ENCODE results near the gene MAGI1. TPM values are rescaled to one million over a fixed set of nuclear protein-coding genes. Genes with fewer than 3 reads are reported as not detected.
A peak's percentile ranks its signal among the peaks of the same experiment; 100 is the strongest.

MAGI1 gene
- polyA plus RNA-seq, 3 donors: 29.7 to 33.5 (median 30.7) TPM

DNA sequence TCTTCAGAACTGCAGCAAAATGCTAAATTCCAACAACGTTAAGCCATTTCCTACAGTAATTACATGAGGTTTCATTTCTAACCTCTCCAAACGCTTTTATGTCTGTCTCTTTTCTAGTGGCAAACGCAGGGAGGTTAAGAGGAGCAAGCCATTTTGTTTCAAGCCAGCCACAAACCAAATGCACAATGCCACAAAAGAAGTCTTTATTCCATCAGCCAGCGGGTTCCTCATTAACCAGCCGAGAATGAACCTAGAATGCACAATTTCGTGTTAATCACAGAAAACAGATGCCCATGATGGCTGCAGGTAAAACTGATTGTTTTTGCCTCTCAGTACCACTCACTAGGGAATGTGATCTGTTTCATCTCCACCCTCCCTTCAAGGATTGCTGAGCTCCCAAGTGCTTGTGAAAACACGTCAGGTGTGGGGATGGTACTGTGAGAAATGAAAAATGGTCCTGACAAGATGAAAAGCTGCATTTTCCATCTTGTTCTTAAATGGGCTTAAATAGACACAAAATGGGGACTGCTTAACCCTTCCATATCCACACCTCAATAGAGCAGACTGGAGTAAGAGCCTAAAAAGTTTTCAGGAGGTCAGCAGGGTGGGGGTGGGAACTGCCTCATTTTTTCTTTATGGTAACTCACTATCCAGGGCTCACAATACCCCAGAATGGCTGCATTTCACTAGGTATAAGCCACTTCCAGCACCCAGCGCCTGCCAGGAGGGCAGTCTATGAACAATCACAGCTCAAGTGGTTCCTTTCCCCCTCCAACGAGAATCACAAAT lies 277.1 kb downstream of the MAGI1 start:
- DNase-seq (ENCODE audit: extremely low read depth in 1 of 11, low read depth in 9 of 11, low spot score in 4 of 11): no peak

DNA sequence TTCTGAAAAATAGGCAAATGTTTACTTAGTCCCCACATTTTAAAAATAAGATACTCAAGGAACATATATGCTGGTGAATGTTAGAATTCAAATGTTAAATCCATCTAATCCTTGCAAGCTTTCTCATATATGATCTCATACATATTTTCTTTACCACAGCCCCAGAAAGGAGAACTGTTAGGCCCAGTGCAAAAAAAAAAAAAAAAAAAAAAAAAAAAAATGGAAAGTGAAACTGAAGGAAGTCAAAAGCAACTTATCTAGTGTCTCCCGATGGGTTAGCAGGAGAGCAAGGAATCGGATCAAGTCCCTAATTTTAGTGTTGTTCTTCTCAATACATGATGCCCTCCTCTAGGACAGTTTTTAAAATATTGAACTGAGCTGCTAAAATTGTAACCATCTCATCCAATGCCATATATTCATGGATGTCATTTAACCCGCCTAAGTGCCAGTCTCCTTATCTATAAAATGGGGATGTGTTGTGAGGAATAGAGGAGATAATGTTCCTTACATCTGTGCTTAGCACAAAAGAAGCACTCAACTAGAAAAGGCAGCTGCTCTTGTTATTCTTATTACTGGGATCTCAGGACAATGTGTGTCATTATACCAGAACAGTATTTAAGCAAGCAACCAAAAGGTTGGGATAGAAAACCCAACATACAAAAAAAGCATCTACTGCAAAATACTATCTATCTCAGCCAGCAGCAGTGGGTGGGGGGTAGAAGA lies 279.7 kb downstream of the MAGI1 start:
- DNase-seq (ENCODE audit: extremely low read depth in 1 of 11, low read depth in 9 of 11, low spot score in 4 of 11): no peak

DNA sequence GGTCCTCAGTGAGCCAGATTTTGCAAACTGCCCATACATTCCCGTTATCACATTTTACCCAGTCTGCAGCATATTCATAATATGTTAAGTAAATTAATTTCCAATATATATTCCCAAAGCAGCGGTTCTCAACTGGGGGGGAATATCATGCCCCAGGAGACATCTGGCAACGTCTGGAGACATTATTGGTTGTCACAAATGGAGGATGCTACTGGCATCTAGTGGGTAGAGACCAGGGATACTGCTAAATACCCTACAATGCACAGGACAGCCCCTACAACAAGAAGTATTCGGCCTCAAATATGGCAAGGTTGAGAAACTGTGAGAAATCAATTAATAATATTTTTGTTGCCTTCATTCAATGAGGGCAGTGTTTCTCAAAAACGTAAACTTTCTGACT lies 280.3 kb downstream of the MAGI1 start:
- no peak for DNase-seq (ENCODE audit: extremely low read depth in 1 of 11, low read depth in 9 of 11, low spot score in 4 of 11)

DNA sequence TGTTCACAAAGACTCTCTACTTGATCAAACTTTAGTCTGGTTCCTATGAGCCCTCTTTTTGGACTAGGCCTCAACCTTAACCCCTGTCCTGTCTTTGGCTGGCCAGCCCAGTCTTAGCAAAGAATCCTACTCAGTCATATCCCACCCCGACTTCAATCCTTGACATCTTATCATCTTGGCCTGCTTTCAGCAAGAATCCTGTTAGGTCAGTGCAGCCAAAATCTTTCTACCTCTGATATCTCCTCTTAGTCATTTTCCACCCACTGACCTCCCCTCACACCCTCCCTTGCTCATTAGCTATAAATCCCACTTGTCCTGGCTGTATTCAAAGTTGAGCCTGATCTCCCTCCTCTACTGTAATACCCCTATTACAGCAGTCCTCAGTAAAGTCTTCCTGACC lies 286.1 kb downstream of the MAGI1 start:
- no peak for DNase-seq (ENCODE audit: extremely low read depth in 1 of 11, low read depth in 9 of 11, low spot score in 4 of 11)

DNA sequence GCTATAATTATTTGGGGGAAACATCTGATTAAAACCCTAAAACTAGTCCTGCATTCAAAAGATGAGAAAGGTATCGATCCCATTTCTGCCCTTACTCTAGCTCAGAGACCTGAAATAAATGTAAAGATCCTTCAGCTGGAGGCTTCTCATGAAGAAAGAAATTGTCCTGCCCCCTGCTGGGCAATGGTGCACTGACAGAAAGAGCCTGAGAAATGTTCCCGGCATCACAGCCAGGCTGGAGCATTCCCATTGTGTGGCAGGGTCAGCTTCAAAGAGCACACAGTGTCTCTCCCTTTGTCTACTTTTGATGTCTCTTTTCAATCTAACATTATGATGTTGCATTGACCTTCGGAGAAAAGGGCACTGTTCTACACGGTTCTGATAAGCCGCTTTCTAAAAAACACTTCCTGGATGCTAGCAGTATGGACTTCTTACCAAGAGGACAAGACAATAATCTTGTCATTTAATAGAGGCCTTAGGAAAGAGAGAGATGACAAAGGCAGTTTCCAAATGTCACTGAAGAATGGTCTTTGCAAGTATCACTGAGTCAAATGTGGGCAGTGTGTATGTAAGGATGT lies 287.5 kb downstream of the MAGI1 start:
- peak in 5 of 11 donors; percentile 25 to 45 (median 31) for DNase-seq (ENCODE audit: extremely low read depth in 1 of 11, low read depth in 9 of 11, low spot score in 4 of 11)

DNA sequence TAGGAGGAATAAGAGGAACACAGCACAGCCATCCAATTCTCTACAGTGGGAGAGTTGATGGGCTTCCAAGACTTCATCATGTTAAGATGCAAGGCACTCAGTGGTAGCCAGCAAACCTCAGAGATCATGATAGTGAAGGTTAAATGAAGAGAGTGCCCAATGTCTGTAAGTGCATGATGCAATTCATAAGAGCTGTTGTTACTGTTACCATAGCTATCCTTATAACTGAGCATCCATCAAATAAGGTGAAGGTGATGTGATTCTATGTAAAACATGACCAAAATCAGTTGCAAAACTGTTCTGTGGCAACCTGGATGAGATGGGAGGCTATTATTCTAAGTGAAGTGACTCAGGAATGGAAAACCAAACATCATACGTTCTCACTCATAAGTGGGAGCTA lies 289.7 kb downstream of the MAGI1 start:
- no peak for DNase-seq (ENCODE audit: extremely low read depth in 1 of 11, low read depth in 9 of 11, low spot score in 4 of 11)

DNA sequence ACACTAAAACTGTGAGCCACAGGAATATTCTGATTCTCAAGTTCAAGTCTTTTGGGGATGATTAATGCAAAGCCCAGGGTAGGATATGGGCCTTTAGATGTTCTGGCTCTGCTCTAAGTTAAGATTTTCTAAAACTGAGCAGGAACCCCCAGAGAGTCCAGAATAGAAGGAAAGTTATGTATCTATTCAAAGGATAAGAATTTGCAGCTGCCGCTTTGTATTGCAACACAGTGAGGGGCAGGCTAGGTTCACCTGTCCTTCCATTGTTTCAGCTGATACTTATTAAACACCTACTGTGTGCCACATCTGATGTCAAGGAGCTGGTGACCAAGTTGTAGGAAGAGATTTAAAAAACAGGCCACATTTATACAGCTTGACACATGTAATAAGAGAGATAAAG lies 290.4 kb downstream of the MAGI1 start:
- no peak for DNase-seq (ENCODE audit: extremely low read depth in 1 of 11, low read depth in 9 of 11, low spot score in 4 of 11)

DNA sequence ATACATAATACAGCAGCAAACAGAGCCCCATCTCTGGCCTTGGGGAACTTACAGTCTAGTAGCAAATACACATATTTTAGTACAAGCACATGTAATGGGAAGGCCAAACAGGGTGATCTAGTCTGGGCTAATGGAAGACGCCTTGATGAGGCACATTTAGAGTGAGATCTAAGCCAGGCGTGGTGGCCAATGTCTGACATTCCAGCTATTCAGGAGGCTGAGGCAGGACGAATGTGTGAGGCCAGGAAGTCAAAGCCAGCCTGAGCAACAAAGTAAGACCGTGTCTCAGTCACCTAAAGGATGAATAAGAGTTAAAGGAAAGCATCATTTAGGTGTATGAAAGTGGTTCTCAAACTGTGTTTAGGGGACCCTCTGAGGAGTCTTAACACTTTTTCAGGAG lies 291.9 kb downstream of the MAGI1 start:
- no peak for DNase-seq (ENCODE audit: extremely low read depth in 1 of 11, low read depth in 9 of 11, low spot score in 4 of 11)

DNA sequence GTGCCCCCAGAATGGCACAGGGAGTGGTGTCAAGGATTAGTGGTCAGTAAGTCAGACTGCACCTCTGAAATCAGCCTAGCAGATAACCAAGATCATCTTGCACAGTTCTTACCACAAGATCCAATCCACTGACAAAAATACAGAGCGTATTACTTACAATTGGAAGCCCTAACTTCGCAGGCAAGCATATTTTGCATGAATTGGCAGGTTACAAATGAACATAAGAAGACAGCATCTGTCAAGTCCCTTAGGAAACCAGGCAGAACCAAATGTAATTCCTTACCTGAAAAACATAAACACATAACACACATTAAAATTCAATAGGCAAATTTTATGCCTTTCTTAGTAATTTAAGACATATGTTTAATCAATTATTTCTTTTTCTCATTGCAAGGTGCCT lies 293.4 kb downstream of the MAGI1 start:
- no peak for DNase-seq (ENCODE audit: extremely low read depth in 1 of 11, low read depth in 9 of 11, low spot score in 4 of 11)

DNA sequence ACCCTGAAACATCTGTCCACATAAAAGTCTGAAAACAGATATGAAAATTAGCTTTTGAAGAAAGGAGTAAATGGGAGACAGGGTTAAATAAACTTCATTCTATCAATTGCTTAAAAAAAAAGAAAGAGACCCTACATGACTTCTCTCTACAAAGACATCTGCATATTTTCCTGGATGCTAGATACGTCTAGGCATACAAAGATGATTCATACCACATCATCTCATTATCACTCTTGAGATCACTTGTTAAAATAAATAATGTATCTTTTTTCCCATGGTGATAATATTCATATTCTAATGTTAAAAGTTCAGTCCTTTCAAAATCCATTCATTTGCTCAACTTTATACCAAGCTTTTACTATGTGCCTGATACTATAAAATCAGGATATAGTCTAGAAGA lies 295.8 kb downstream of the MAGI1 start:
- no peak for DNase-seq (ENCODE audit: extremely low read depth in 1 of 11, low read depth in 9 of 11, low spot score in 4 of 11)

DNA sequence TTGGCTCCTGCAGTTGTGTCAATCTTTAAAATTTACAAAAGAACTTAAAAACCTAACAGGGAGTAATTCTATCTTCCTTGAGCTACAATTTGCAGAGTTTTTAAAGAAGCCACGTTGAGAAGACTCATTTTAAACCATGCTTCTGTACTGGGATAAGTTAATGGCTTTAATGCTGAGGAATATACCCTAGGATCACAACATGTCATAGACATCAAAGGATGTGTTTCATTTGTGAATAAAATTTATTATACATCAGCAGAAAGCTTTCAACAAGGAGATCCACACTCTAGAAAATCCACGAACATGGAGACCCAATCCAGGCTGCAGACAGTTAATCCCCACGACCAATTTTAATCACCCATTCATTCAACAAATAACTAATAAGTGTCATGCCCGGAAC lies 297.2 kb downstream of the MAGI1 start:
- no peak for DNase-seq (ENCODE audit: extremely low read depth in 1 of 11, low read depth in 9 of 11, low spot score in 4 of 11)

DNA sequence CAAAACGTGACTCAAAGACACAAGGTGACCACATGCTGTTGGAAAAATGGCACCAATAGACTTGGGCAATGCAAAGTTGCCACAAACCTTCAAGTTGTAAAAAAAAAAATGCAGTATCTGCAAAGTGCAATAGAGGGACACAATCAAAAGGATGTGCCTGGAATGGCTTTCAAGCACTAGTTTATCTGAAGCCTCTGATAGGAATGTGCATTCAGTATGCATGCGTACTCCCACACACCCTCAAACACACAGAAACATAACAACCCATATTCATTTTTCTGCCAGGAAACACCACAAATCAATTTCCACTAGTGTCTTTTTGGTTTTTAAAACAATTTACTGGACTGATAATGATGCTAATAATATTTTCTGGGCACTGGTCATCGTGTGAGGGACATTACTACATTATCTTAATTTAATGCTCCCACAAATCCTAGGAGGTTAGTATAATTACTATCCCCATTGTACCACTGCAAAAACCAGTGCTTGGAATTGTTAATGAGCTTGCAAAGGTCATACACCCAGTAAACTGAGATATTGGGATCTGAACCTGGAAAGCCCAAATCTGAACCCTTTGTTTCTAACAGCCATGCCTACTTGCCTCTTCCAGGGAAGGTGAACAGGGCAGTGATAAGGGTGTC lies 298.7 kb downstream of the MAGI1 start:
- DNase-seq (ENCODE audit: extremely low read depth in 1 of 11, low read depth in 9 of 11, low spot score in 4 of 11): no peak

DNA sequence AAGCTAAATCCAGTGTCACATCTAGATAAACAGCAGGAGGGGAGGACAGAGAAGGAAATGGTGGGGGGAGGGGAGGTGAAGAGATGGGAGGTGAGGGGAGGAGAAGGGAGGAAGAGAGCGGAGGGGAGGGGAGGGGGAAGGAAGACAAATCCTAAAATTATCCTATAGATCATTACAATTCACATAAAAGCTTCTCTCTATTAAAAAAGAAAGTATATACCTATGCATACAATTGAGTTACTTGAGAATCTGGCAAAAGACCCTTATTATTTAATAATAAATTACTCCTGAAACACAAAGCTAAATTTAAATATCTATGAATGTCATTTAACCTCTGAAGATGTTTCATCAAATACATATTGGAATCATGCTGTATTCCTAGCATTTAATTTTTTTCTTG lies 303.9 kb downstream of the MAGI1 start:
- no peak for DNase-seq (ENCODE audit: extremely low read depth in 1 of 11, low read depth in 9 of 11, low spot score in 4 of 11)

DNA sequence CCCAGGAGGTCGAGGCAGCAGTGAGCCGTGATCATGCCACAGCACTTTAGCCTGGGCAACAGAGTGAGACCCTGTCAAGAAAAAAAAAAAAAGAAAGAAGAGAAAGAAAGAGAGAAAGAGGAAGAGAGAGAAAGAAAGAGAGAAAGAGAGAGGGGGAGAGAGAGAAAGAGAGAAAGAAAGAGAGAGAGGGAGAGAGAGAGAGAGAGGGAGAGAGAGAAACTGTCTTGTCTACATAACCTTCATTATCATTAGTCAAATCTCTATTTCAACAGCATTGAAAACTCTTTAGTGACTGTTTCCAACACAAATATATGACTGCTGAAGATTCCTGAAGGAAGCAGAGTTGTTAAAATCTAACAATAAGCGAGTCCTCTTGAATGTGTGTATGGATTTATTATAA lies 304.3 kb downstream of the MAGI1 start:
- DNase-seq (ENCODE audit: extremely low read depth in 1 of 11, low read depth in 9 of 11, low spot score in 4 of 11): no peak

DNA sequence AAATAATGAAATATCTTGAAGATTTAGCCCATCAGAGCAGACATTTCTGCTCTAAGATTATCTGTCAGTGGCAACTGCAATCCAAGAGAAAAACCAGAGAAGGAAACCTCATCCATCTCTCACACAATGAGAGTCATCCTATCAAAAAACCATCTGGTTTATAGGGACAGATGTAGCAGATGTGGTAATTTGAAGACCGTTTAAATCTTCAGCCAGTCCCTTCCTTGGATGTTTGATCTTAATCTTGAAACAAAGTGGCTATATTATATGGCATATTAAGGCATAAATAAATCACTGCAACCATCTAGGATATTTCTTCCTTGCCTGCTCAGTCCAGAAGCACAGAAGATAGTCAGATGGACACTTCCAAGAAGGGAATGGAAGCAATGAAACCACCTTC lies 305.3 kb downstream of the MAGI1 start:
- no peak for DNase-seq (ENCODE audit: extremely low read depth in 1 of 11, low read depth in 9 of 11, low spot score in 4 of 11)

DNA sequence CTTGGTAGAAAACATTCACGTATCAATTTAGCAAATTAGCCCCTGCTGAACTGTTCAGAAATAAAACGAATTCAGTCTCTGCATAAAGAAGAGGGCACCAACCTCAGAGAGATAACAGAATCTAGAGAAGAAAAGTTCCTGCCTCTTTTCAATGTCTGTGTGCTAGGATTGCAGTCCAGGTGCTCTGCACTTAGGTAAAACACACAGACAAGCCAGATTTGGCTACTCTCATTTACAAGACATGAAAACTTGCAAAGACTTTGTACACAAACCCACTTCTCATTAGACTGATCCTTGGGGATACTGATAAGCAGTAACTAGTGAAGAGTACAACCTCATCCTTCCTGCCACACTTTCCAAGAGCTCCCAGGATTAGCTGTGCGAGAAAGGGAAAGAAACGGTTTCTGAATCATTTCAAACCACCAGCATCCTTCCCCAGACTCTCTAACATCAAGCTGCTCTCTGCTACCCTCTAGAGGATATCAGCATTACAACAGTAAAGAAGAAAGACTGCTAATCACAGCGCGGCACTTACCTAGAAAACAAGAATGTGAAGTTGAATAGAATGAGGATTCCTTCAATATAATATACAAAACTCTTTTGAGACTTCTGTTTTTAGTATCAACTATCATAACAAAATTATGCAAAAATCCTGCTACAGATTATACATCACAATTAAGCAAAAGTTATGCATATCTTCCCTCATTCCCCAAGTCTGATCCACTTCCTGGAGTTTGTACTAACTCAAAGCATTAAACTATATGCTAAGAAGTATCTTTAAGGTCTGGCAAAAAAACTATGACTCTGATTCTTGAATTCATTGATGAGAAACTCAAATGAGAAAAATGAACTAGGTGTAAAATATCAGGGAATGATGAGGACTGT lies 306.4 kb downstream of the MAGI1 start:
- DNase-seq (ENCODE audit: extremely low read depth in 1 of 11, low read depth in 9 of 11, low spot score in 4 of 11): peak; percentile 49 to 79 (median 67)

DNA sequence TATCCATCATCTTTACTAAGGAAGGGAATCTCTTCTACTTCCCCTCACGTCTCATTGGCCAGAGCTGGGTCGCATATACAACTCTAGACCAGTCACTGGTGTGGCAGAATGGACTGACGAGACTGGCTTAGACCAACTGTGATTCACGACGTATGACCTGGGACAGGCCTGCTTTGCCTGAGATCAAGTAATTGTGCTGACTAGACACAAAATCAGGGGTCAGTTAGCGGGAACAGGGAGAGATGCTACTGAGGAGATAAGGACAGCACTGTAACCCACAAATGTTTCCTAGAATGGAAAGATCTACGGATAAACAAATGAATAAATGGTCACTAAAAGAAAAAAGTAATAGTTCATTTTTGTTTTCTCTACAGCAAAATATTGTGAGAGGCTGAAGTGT lies 308.3 kb downstream of the MAGI1 start:
- DNase-seq (ENCODE audit: extremely low read depth in 1 of 11, low read depth in 9 of 11, low spot score in 4 of 11): no peak

DNA sequence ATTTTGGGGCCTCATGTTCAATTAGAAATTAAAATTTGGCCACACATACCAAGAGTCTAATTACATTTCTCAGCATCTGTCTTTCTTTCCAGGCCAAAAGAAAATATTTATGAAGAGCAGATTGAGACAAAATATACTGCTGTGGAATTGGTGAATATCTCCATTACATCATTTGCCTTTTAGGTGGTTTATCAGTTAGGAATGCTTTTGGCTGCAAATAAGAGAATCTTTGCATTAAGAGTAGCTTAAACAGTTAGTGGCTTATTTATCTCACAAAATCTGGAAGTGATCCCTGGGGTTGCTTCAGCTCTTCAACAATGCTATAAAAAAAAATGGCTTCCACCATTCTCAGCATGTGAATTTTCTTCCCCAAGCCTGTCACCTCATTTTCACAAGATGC lies 308.7 kb downstream of the MAGI1 start:
- no peak for DNase-seq (ENCODE audit: extremely low read depth in 1 of 11, low read depth in 9 of 11, low spot score in 4 of 11)

DNA sequence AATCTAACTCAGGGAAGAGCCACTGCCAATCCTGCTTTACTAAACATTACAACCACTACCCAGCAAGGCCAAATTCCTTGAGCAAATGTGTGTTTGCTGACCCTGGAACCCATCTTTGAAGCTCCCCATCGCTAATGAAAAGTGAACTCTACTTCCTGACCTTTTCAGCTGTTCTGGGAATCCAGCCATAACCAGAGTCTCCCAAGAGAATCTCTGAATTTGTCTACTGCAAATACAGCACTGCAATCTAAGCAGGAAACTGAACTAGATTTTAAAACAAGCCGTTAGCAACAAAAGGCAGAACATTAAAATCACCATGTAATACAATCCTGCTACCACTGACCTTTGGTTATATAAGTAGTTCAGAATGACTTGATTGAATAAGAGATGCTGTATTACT lies 309.2 kb downstream of the MAGI1 start:
- DNase-seq (ENCODE audit: extremely low read depth in 1 of 11, low read depth in 9 of 11, low spot score in 4 of 11): peak in 10 of 11 donors; percentile 44 to 77 (median 56)
